MM.1S (cell line): ENCODE data around the gene RFFL.

Experiments
- DNase-seq: peaks from one replicate; pipeline ENCODE4 v3.0.0-alpha.2; 2015
- H2AFZ ChIP-seq: fragments of 300-600 bp; sonication (generic); 2 replicates; pipeline ENCODE4 v1.6.0; 2016; ENCODE audit warnings: antibody characterized with exemption, low read length
- H3F3A ChIP-seq: fragments of 300-600 bp; sonication (generic); 2 replicates; pipeline ENCODE4 v1.6.1; 2016; ENCODE audit warnings: mild to moderate bottlenecking, antibody characterized with exemption, low read length, moderate library complexity, mixed read lengths; ENCODE audit not compliant: insufficient read depth
- H3K27ac ChIP-seq: fragments of 300-600 bp; sonication (generic); 2 replicates; pipeline ENCODE4 v1.5.1; 2016; ENCODE audit warnings: mild to moderate bottlenecking, low read length
- H3K27me3 ChIP-seq: fragments of 300-600 bp; sonication (generic); replicated peaks from 2 replicates; pipeline ENCODE4 v1.6.0; 2016; ENCODE audit warnings: low read length; ENCODE audit not compliant: insufficient read depth
- H3K36me3 ChIP-seq: fragments of 300-600 bp; sonication (generic); replicated peaks from 2 replicates; pipeline ENCODE4 v1.6.1; 2016; ENCODE audit warnings: mild to moderate bottlenecking, low read length, mixed read lengths; ENCODE audit not compliant: insufficient read depth
- H3K4me1 ChIP-seq: fragments of 300-600 bp; sonication (generic); 2 replicates; pipeline ENCODE4 v1.6.1; 2016; ENCODE audit warnings: low read length, mixed read lengths
- H3K4me2 ChIP-seq: fragments of 300-600 bp; sonication (generic); 2 replicates; pipeline ENCODE4 v1.6.0; 2016; ENCODE audit warnings: low read depth, low read length
- H3K4me3 ChIP-seq: fragments of 300-600 bp; sonication (generic); 2 replicates; pipeline ENCODE4 v1.5.1; 2016; ENCODE audit warnings: low read length, mixed read lengths
- H3K79me2 ChIP-seq: fragments of 300-600 bp; sonication (generic); 2 replicates; pipeline ENCODE4 v1.6.1; 2016; ENCODE audit warnings: mixed run types, low read length, mixed read lengths
- H3K9ac ChIP-seq: fragments of 300-600 bp; sonication (generic); 2 replicates; pipeline ENCODE4 v1.6.1; 2016; ENCODE audit warnings: low read length, mixed read lengths
- H3K9me2 ChIP-seq: fragments of 300-600 bp; sonication (generic); replicated peaks from 2 replicates; pipeline ENCODE4 v1.6.1; 2016; ENCODE audit warnings: mild to moderate bottlenecking, low read length, mixed read lengths; ENCODE audit not compliant: insufficient read depth
- H3K9me3 ChIP-seq: fragments of 300-600 bp; sonication (generic); replicated peaks from 2 replicates; pipeline ENCODE4 v1.6.1; 2016; ENCODE audit warnings: mild to moderate bottlenecking, low read length, mixed read lengths; ENCODE audit not compliant: insufficient read depth
- H4K20me1 ChIP-seq: fragments of 300-600 bp; sonication (generic); 2 replicates; pipeline ENCODE4 v1.6.1; 2016; ENCODE audit warnings: mild to moderate bottlenecking, low read length, moderate library complexity, mixed read lengths; ENCODE audit not compliant: insufficient read depth
- CTCF ChIP-seq: fragments of 300-600 bp; sonication (generic); IDR thresholded peaks from 2 replicates; pipeline ENCODE4 v1.5.1; 2016; ENCODE audit warnings: antibody characterized with exemption, low read length, mixed read lengths
- EZH2 ChIP-seq: fragments of 300-600 bp; sonication (generic); optimal IDR thresholded peaks from 2 replicates; pipeline ENCODE3; 2017; ENCODE audit warnings: low read depth, mild to moderate bottlenecking, antibody characterized with exemption, low read length, mixed read lengths
- EZH2phosphoT487 ChIP-seq: fragments of 300-600 bp; sonication (generic); IDR thresholded peaks from 2 replicates; pipeline ENCODE4 v1.6.1; 2018; ENCODE audit warnings: antibody characterized with exemption, low read length

The RFFL gene

DNA sequence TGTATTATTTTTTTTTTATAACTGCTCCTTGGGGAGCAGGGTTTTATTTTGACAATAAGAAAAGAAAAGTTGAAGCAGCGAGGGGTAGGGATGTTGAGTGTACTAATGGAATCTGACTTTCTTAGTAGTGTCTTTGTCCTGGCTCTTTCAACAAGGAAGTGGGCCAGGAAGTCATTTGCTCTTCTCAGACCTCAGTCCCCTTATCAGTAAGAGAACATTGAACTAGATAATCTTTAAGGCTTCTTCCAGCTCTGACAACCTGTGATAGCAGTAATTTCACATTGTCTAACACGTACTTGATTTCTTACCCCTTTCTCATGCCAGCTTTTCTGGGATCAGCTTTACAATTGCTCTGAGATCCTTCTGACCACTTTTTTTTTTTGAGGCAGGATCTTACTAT, 74.9 kb downstream of the RFFL start:
- TF ChIP-seq CTCF: no peak
- no peak for TF ChIP-seq EZH2phosphoT487
- Histone ChIP-seq H3K36me3 (peaks cover 26% of the 10 kb centered on the region), H3K4me2 (0 out of 2 replicates have a peak overlapping the region, but pooled peaks have one; percentile 14), H3K9me2 (no peaks in the 10 kb centered on the region), H3F3A (peaks cover 27% of the 10 kb centered on the region), H3K27ac (no peak overlapping the region), H3K9me3 (no peaks in the 10 kb centered on the region), H4K20me1 (no peaks in the 10 kb centered on the region), H2AFZ (no peak overlapping the region), H3K9ac (no peak overlapping the region), H3K79me2 (peaks cover 48% of the 10 kb centered on the region), H3K4me3 (no peak overlapping the region), H3K27me3 (no peaks in the 10 kb centered on the region), H3K4me1 (peaks cover 47% of the 10 kb centered on the region)
- DNase-seq: no peak

GRCh38 chr17:34987232-34987631, 76.3 kb downstream of the RFFL start:
- H3K27me3 ChIP-seq: no peaks in the 10 kb centered on the region
- peaks cover 42% of the 10 kb centered on the region for H3K4me1 ChIP-seq
- H3K4me3 ChIP-seq: no peak overlapping the region
- H3K9me3 ChIP-seq: no peaks in the 10 kb centered on the region
- H3F3A ChIP-seq: peaks cover 27% of the 10 kb centered on the region
- H3K9ac ChIP-seq: no peak overlapping the region
- no peak for DNase-seq
- TF ChIP-seq CTCF (no peak), EZH2phosphoT487 (no peak), EZH2 (no peak)
- H3K4me2 ChIP-seq: no peak overlapping the region
- no peak overlapping the region for H2AFZ ChIP-seq
- peaks cover 54% of the 10 kb centered on the region for H3K79me2 ChIP-seq
- H4K20me1 ChIP-seq: no peaks in the 10 kb centered on the region
- no peaks in the 10 kb centered on the region for H3K9me2 ChIP-seq
- H3K36me3 ChIP-seq: peaks cover 17% of the 10 kb centered on the region
- no peak overlapping the region for H3K27ac ChIP-seq

DNA sequence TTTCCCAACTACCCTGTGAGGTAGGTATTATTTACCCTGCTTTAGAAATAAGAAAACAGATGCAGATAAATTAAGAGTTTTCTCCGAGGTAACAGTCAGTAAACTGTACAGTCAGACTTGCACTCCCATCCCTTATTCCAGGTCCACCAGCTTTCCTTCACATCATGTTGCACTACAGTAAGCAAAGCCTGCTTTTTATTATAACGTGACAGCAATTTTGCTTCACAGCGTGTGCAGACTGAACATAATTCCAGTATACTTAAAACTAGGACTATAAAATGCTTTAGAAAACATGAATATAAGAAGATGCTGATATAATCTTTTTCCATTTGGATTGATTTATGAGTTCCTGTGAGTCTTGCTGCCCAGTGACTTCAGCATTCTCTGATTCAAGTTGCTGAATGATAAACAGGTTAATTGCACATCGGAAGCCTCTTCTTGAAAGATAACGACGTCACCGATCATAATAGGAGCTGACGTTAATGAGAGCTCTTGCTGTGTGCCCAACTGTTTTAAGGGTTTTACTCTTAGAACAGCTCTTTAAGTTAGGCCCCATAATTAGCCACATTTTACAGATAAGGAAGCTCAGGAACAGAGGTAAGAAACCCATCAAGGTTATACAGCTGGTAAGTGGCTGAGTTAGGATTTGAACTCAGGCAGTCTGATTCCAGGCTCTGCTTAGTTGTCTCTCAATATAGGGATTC, 81.8 kb downstream of the RFFL start:
- no peak for DNase-seq
- Histone ChIP-seq H4K20me1 (no peaks in the 10 kb centered on the region), H3K9ac (peak overlapping the region; percentile 98), H3F3A (peaks cover 5% of the 10 kb centered on the region; the same call in 1 of the 2 replicates), H3K27me3 (no peaks in the 10 kb centered on the region), H3K36me3 (no peaks in the 10 kb centered on the region; the same call in 1 of the 2 replicates), H3K4me3 (peak overlapping the region; percentile 73), H3K9me3 (no peaks in the 10 kb centered on the region), H3K4me2 (peak overlapping the region; percentile 87), H3K79me2 (peaks cover 47% of the 10 kb centered on the region), H3K9me2 (no peaks in the 10 kb centered on the region), H3K27ac (peak overlapping the region; percentile 88), H2AFZ (no peak overlapping the region), H3K4me1 (0 out of 2 replicates have a peak, but pooled peaks cover 11% of the 10 kb centered on the region)
- no peak for TF ChIP-seq EZH2
- TF ChIP-seq EZH2phosphoT487: no peak
- no peak for TF ChIP-seq CTCF
